NT2/D1 (cell line): ENCODE results near the gene STX11.

Experiments used
- SUZ12 ChIP-seq: IDR thresholded peaks from 2 replicates; pipeline ENCODE4 v1.6.1; 2011; ENCODE audit not compliant: insufficient read length, insufficient read depth; ENCODE audit errors: extremely low read depth
- YY1 ChIP-seq: IDR thresholded peaks from 2 replicates; pipeline ENCODE4 v1.6.1; 2011; ENCODE audit not compliant: insufficient read length, insufficient read depth

DNA sequence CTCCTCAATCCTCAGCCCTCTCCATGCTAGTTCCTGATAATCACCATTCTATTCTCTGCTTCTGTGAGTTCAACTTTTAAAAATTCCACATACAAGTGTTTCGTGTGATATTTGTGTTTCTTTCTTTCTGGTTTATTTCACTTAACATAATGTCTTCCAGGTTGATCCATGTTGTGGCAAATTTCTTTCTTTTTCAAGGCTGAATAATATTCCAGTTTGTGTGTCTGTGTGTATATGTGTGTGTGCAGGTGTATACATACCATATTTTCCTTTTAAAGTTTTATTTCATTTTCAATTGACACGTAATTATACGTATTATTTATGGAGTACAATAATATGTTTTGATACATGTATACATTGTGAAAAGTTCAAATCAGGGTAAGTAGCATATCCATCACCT is 35.1 kb upstream of the STX11 start:
- TF ChIP-seq SUZ12 (no peak), YY1 (no peak)
